HEK293 (cell line): Measurements from ENCODE around the gene CLCN1.

Experiments
- CTCF ChIA-PET: fragments of 350-600 bp; formaldehyde crosslinking; extraction: SDS; loops from one replicate; lab custom pipeline; 2021; ENCODE audit warnings: antibody characterized with exemption; lab: Yijun Ruan, JAX
- POLR2A ChIA-PET: fragments of 300-600 bp; formaldehyde crosslinking; extraction: SDS; loops from one replicate; lab custom pipeline; 2020; ENCODE audit warnings: antibody characterized with exemption, inconsistent platforms; lab: Yijun Ruan, JAX
- H3K27ac ChIP-seq: fragments of 200-500 bp; sonication (Bioruptor generic); 2 replicates; pipeline ENCODE4 v1.5.1; 2014; ENCODE audit warnings: low read depth, low read length, control low read depth, inconsistent platforms; ENCODE audit errors: extremely low read depth
- H3K36me3 ChIP-seq, 2 experiments: fragments of 200-500 bp in 1 of 2; sonication (Bioruptor generic) in 1 of 2; 1 replicate in 1 of 2; 2 replicates in 1 of 2; pipeline ENCODE4 v1.5.1; 2014 to 2017; ENCODE audit warnings: inconsistent platforms in 2 of 2, low read length in 2 of 2; ENCODE audit not compliant: control insufficient read depth in 2 of 2, insufficient read depth in 1 of 2
- H3K4me1 ChIP-seq: fragments of 200-500 bp; sonication (Bioruptor generic); 2 replicates; pipeline ENCODE4 v1.5.1; 2014; ENCODE audit warnings: mild to moderate bottlenecking, low read length, inconsistent platforms; ENCODE audit not compliant: control insufficient read depth, insufficient read depth
- H3K4me3 ChIP-seq: 2 replicates; pipeline ENCODE4 v1.5.1; 2011; ENCODE audit warnings: low read depth, mild to moderate bottlenecking, control low read depth, low read length, moderate library complexity
- H3K9me3 ChIP-seq: fragments of 200-500 bp; sonication (Bioruptor generic); 2 replicates; pipeline ENCODE4 v1.5.1; 2014; ENCODE audit warnings: low read depth, low read length, inconsistent platforms; ENCODE audit not compliant: control insufficient read depth, insufficient read depth
- KLF10 ChIP-seq: fragments of 450-650 bp; IDR thresholded peaks from 2 replicates; pipeline ENCODE4 v1.5.1; 2018; ENCODE audit warnings: missing biosample characterization, mild to moderate bottlenecking, missing genetic modification characterization
- KLF9 ChIP-seq: fragments of 450-650 bp; formaldehyde crosslinking; IDR thresholded peaks from 2 replicates; pipeline ENCODE4 v1.5.1; 2016; ENCODE audit warnings: missing biosample characterization, missing genetic modification characterization, low read depth
- MYNN ChIP-seq: fragments of 450-650 bp; formaldehyde crosslinking; IDR thresholded peaks from 2 replicates; pipeline ENCODE4 v1.5.1; 2016; ENCODE audit warnings: missing biosample characterization, missing genetic modification characterization, borderline replicate concordance
- WT1 ChIP-seq: fragments of 450-650 bp; formaldehyde crosslinking; IDR thresholded peaks from 2 replicates; pipeline ENCODE4 v1.5.1; 2016; ENCODE audit warnings: missing biosample characterization, missing genetic modification characterization
- ZBTB20 ChIP-seq: fragments of 450-650 bp; formaldehyde crosslinking; IDR thresholded peaks from 2 replicates; pipeline ENCODE4 v1.5.1; 2016; ENCODE audit warnings: missing biosample characterization, missing genetic modification characterization
- ZEB2 ChIP-seq: fragments of 450-650 bp; formaldehyde crosslinking; IDR thresholded peaks from 2 replicates; pipeline ENCODE4 v1.5.1; 2016; ENCODE audit warnings: missing biosample characterization, missing genetic modification characterization
- ZIC2 ChIP-seq: fragments of 450-650 bp; formaldehyde crosslinking; IDR thresholded peaks from 2 replicates; pipeline ENCODE4 v1.5.1; 2016; ENCODE audit warnings: missing biosample characterization, missing genetic modification characterization
- ZNF155 ChIP-seq: fragments of 450-650 bp; formaldehyde crosslinking; IDR thresholded peaks from 2 replicates; pipeline ENCODE4 v1.5.1; 2016; ENCODE audit warnings: missing biosample characterization, missing genetic modification characterization
- ZNF2 ChIP-seq: fragments of 450-650 bp; formaldehyde crosslinking; IDR thresholded peaks from 2 replicates; pipeline ENCODE4 v1.5.1; 2016; ENCODE audit warnings: missing biosample characterization, missing genetic modification characterization
- ZNF274 ChIP-seq, 2 experiments: fragments of 200-500 bp in 1 of 2; fragments of 450-650 bp in 1 of 2; sonication (Bioruptor generic) in 1 of 2; formaldehyde crosslinking in 1 of 2; IDR thresholded peaks; 2 replicates each; pipeline versions ENCODE4 v1.5.1 to v1.6.1; 2014 to 2016; ENCODE audit warnings: borderline replicate concordance in 1 of 2, inconsistent platforms in 1 of 2, low read length in 1 of 2, missing biosample characterization in 1 of 2, missing genetic modification characterization in 1 of 2
- ZNF302 ChIP-seq: fragments of 450-650 bp; formaldehyde crosslinking; IDR thresholded peaks from 2 replicates; pipeline ENCODE4 v1.5.1; 2016; ENCODE audit warnings: missing biosample characterization, missing genetic modification characterization, low read depth
- ZNF324 ChIP-seq: fragments of 450-650 bp; formaldehyde crosslinking; IDR thresholded peaks from 2 replicates; pipeline ENCODE4 v1.5.1; 2016; ENCODE audit warnings: missing biosample characterization, missing genetic modification characterization
- ZNF366 ChIP-seq: fragments of 450-650 bp; formaldehyde crosslinking; conservative IDR thresholded peaks from 2 replicates; pipeline ENCODE4 v1.5.1; 2016; ENCODE audit warnings: missing biosample characterization, missing genetic modification characterization
- ZNF394 ChIP-seq: fragments of 450-650 bp; formaldehyde crosslinking; IDR thresholded peaks from 2 replicates; pipeline ENCODE4 v1.5.1; 2016; ENCODE audit warnings: missing biosample characterization, missing genetic modification characterization, mild to moderate bottlenecking, moderate library complexity, borderline replicate concordance
- ZNF473 ChIP-seq: fragments of 450-650 bp; formaldehyde crosslinking; IDR thresholded peaks from 2 replicates; pipeline ENCODE4 v1.5.1; 2017; ENCODE audit warnings: missing biosample characterization, missing genetic modification characterization
- ZNF521 ChIP-seq: fragments of 450-650 bp; formaldehyde crosslinking; IDR thresholded peaks from 2 replicates; pipeline ENCODE4 v1.5.1; 2017; ENCODE audit warnings: missing biosample characterization, mild to moderate bottlenecking, missing genetic modification characterization
- ZNF555 ChIP-seq: fragments of 450-650 bp; formaldehyde crosslinking; conservative IDR thresholded peaks from 2 replicates; pipeline ENCODE4 v1.5.1; 2017; ENCODE audit warnings: missing biosample characterization, mild to moderate bottlenecking, missing genetic modification characterization, inconsistent platforms
- ZNF626 ChIP-seq: fragments of 450-650 bp; sonication (Bioruptor Pico); formaldehyde crosslinking; IDR thresholded peaks from 2 replicates; pipeline ENCODE4 v1.5.1; 2018; ENCODE audit warnings: missing biosample characterization, missing genetic modification characterization, inconsistent platforms
- ZNF670 ChIP-seq: fragments of 450-650 bp; formaldehyde crosslinking; IDR thresholded peaks from 2 replicates; pipeline ENCODE4 v1.5.1; 2016; ENCODE audit warnings: missing biosample characterization, missing genetic modification characterization, low read depth
- ZNF791 ChIP-seq: fragments of 450-650 bp; formaldehyde crosslinking; IDR thresholded peaks from 2 replicates; pipeline ENCODE4 v1.5.1; 2016; ENCODE audit warnings: missing biosample characterization, missing genetic modification characterization
- TF ChIP-seq, protein P1 (sequence below): fragments of 450-650 bp; formaldehyde crosslinking; IDR thresholded peaks from 2 replicates; pipeline ENCODE4 v1.5.1; 2016; ENCODE audit warnings: missing biosample characterization, missing genetic modification characterization
- TF ChIP-seq, protein P2 (sequence below): fragments of 450-650 bp; formaldehyde crosslinking; IDR thresholded peaks from 2 replicates; pipeline ENCODE4 v1.5.1; 2016; ENCODE audit warnings: missing biosample characterization, missing genetic modification characterization
- TF ChIP-seq, protein P3 (sequence below): fragments of 450-650 bp; formaldehyde crosslinking; IDR thresholded peaks from 2 replicates; pipeline ENCODE4 v1.5.1; 2016; ENCODE audit warnings: missing biosample characterization, missing genetic modification characterization
- TF ChIP-seq, protein P4 (sequence below): fragments of 450-650 bp; formaldehyde crosslinking; IDR thresholded peaks from 2 replicates; pipeline ENCODE4 v1.5.1; 2017; ENCODE audit warnings: missing biosample characterization, missing genetic modification characterization

CLCN1 gene

DNA sequence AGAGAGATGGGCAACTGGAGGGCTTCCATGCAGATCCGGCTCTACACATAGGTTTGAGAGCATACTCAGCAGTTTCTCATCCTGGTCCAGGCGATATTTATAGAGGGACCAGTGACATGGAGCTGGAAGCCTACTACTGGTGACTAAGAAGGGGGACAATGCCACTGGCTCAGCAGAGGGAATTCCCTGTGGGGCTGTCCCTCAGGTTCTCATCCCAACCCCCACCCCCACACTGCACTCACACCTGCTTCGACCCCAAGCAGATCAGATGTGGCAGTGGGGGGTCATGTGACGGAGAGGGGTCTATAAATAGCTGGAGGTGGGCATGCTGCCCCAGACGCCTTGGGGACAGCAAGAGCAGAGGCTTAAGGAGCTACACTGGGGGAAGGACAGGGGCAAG, at the start of gene CLCN1:
Gene CLCN1 (plus strand): TSS at position 336 of the 400 bp plus-strand sequence. CDS start 102 bp downstream, outside the sequence.
- TF ChIP-seq ZIC2 (no peak), WT1 (tag by site-specific recombination) (no peak), MYNN (tag by site-specific recombination) (no peak), ZNF274 (IDR thresholded peaks at IDR 0.05; ENCODE audit: low read length) (no peak), ZNF274 (tag by site-specific recombination; IDR thresholded peaks at IDR 0.05; ENCODE audit: borderline replicate concordance) (no peak), ZNF324 (no peak), ZBTB20 (tag by site-specific recombination) (no peak), ZNF791 (no peak), KLF9 (no peak), ZNF473 (tag by site-specific recombination) (no peak), ZNF555 (tag by site-specific recombination) (no peak), ZNF2 (tag by site-specific recombination) (no peak), ZNF521 (tag by site-specific recombination) (no peak), ZNF670 (tag by site-specific recombination) (no peak), ZEB2 (tag by site-specific recombination) (no peak), KLF10 (tag by site-specific recombination) (no peak)
- TF ChIP-seq, protein P1, sequence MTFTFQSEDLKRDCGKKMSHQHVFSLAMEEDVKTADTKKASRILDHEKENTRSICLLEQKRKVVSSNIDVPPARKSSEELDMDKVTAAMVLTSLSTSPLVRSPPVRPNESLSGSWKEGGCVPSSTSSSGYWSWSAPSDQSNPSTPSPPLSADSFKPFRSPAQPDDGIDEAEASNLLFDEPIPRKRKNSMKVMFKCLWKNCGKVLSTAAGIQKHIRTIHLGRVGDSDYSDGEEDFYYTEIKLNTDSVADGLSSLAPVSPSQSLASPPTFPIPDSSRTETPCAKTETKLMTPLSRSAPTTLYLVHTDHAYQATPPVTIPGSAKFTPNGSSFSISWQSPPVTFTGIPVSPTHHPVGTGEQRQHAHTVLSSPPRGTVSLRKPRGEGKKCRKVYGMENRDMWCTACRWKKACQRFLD, result no peak
- TF ChIP-seq, protein P2, sequence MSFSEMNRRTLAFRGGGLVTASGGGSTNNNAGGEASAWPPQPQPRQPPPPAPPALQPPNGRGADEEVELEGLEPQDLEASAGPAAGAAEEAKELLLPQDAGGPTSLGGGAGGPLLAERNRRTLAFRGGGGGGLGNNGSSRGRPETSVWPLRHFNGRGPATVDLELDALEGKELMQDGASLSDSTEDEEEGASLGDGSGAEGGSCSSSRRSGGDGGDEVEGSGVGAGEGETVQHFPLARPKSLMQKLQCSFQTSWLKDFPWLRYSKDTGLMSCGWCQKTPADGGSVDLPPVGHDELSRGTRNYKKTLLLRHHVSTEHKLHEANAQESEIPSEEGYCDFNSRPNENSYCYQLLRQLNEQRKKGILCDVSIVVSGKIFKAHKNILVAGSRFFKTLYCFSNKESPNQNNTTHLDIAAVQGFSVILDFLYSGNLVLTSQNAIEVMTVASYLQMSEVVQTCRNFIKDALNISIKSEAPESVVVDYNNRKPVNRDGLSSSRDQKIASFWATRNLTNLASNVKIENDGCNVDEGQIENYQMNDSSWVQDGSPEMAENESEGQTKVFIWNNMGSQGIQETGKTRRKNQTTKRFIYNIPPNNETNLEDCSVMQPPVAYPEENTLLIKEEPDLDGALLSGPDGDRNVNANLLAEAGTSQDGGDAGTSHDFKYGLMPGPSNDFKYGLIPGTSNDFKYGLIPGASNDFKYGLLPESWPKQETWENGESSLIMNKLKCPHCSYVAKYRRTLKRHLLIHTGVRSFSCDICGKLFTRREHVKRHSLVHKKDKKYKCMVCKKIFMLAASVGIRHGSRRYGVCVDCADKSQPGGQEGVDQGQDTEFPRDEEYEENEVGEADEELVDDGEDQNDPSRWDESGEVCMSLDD, result no peak
- TF ChIP-seq, protein P3, sequence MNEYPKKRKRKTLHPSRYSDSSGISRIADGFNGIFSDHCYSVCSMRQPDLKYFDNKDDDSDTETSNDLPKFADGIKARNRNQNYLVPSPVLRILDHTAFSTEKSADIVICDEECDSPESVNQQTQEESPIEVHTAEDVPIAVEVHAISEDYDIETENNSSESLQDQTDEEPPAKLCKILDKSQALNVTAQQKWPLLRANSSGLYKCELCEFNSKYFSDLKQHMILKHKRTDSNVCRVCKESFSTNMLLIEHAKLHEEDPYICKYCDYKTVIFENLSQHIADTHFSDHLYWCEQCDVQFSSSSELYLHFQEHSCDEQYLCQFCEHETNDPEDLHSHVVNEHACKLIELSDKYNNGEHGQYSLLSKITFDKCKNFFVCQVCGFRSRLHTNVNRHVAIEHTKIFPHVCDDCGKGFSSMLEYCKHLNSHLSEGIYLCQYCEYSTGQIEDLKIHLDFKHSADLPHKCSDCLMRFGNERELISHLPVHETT (tag by site-specific recombination), result no peak
- no peaks in the 10 kb centered on the region for H3K9me3 ChIP-seq
- peaks cover 0 to 5% of the 10 kb centered on the region in 2 experiments; a peak in 1 of 3 replicates for H3K36me3 ChIP-seq
- CTCF ChIA-PET, result interaction anchor here (0.6 to 1.8 kb wide), 3 partner anchors 11 to 809 kb away, joined by 3 to 11 read pairs (median 5); no protein-coding TSS in a partner anchor
- POLR2A ChIA-PET, result interaction anchor here (0.6 kb wide), 1 partner anchor 419 kb away, joined by 3 read pairs; no protein-coding TSS in a partner anchor
- no peak within 1 kb of the TSS for H3K27ac ChIP-seq
- no peak within 1 kb of the TSS for H3K4me3 ChIP-seq
- no peaks in the 10 kb centered on the region for H3K4me1 ChIP-seq

DNA sequence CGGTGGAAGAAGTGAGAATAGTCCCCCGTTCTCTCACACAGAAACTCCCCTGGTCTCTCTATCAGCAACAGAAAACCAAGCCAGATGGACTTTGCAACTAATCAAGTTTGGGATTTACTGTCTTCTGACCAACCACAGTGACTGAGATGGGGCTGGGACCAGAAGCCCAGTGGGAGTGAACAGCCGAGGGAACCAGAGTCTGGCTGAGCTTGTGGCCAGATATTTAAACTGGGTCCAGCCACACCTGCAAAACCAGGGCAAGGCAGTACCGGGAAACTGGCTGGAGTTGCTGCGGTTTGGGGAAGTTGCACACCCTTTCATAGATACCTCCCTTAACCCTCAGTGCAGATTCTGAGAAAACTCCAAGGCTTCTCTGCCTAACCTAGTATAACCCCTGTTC, 46.7 kb upstream of the CLCN1 start:
- Histone ChIP-seq H3K9me3 (no peaks in the 10 kb centered on the region), H3K4me3 (no peak overlapping the region), H3K4me1 (no peaks in the 10 kb centered on the region), H3K36me3 (peaks cover 0 to 44% of the 10 kb centered on the region in 2 experiments; a peak in 1 of 3 replicates), H3K27ac (no peak overlapping the region)
- ChIA-PET POLR2A (no interaction called here), CTCF (interaction anchor here (0.5 kb wide), 1 partner anchor 10 kb away, joined by 3 read pairs; no protein-coding TSS in a partner anchor)
- TF ChIP-seq ZNF302 (tag by site-specific recombination) (no peak), ZNF394 (tag by site-specific recombination) (no peak), ZNF626 (no peak), ZNF366 (tag by site-specific recombination) (no peak), ZNF155 (tag by site-specific recombination) (no peak)
- TF ChIP-seq, protein P4, sequence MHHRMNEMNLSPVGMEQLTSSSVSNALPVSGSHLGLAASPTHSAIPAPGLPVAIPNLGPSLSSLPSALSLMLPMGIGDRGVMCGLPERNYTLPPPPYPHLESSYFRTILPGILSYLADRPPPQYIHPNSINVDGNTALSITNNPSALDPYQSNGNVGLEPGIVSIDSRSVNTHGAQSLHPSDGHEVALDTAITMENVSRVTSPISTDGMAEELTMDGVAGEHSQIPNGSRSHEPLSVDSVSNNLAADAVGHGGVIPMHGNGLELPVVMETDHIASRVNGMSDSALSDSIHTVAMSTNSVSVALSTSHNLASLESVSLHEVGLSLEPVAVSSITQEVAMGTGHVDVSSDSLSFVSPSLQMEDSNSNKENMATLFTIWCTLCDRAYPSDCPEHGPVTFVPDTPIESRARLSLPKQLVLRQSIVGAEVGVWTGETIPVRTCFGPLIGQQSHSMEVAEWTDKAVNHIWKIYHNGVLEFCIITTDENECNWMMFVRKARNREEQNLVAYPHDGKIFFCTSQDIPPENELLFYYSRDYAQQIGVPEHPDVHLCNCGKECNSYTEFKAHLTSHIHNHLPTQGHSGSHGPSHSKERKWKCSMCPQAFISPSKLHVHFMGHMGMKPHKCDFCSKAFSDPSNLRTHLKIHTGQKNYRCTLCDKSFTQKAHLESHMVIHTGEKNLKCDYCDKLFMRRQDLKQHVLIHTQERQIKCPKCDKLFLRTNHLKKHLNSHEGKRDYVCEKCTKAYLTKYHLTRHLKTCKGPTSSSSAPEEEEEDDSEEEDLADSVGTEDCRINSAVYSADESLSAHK (tag by site-specific recombination), result no peak
